ENCODE results near the gene AHCYL1.
"Not testable (repeated sequence)": the region's sequence is repeated elsewhere in the genome, so short reads cannot be mapped to it uniquely, and the experiment has no call there.

The AHCYL1 gene

GRCh38 chr1:109984456-109985246, at the start of gene AHCYL1:
Gene AHCYL1 (plus strand): TSS chr1:109984765. CDS start chr1:109985053, 288 bp downstream.
- DNase-seq (ENCODE audit: low read depth) = peak; percentile 99

GRCh38 chr1:109935451-109935900, 49.1 kb upstream of the AHCYL1 start:
- DNase-seq (ENCODE audit: low read depth) = no peak

GRCh38 chr1:109937738-109938137, 46.8 kb upstream of the AHCYL1 start:
- no peak for DNase-seq (ENCODE audit: low read depth)

- DNase-seq (ENCODE audit: low read depth) = no peak
These were observed 46.0 kb upstream of the AHCYL1 start for GRCh38 chr1:109938556-109938955.

- no peak for DNase-seq (ENCODE audit: low read depth)
These were observed 42.1 kb upstream of the AHCYL1 start for GRCh38 chr1:109942434-109942833.

GRCh38 chr1:109944541-109944940, 40.0 kb upstream of the AHCYL1 start:
- DNase-seq (ENCODE audit: low read depth) = no peak

GRCh38 chr1:109946511-109946910, 38.1 kb upstream of the AHCYL1 start:
- no peak for DNase-seq (ENCODE audit: low read depth)

GRCh38 chr1:109947582-109948284, 36.8 kb upstream of the AHCYL1 start:
- no peak for DNase-seq (ENCODE audit: low read depth)

- no peak for DNase-seq (ENCODE audit: low read depth)
These were observed 36.3 kb upstream of the AHCYL1 start for GRCh38 chr1:109948285-109948630.

GRCh38 chr1:109950038-109950437, 34.5 kb upstream of the AHCYL1 start:
- DNase-seq (ENCODE audit: low read depth) = no peak

- no peak for DNase-seq (ENCODE audit: low read depth)
These were observed 34.1 kb upstream of the AHCYL1 start for GRCh38 chr1:109950509-109950908.

- DNase-seq (ENCODE audit: low read depth) = not testable (repeated sequence)
These were observed 33.1 kb upstream of the AHCYL1 start for GRCh38 chr1:109951501-109951900.

GRCh38 chr1:109954041-109954512, 30.5 kb upstream of the AHCYL1 start:
- DNase-seq (ENCODE audit: low read depth) = no peak

- DNase-seq (ENCODE audit: low read depth) = no peak
These were observed 25.0 kb upstream of the AHCYL1 start for GRCh38 chr1:109959632-109959973.

GRCh38 chr1:109959974-109960744, 24.4 kb upstream of the AHCYL1 start:
- no peak for DNase-seq (ENCODE audit: low read depth)

- DNase-seq (ENCODE audit: low read depth) = no peak
These were observed 23.8 kb upstream of the AHCYL1 start for GRCh38 chr1:109960745-109961094.

- no peak for DNase-seq (ENCODE audit: low read depth)
These were observed 20.7 kb upstream of the AHCYL1 start for GRCh38 chr1:109963864-109964263.

GRCh38 chr1:109969146-109969829, 15.3 kb upstream of the AHCYL1 start:
- DNase-seq (ENCODE audit: low read depth) = no peak

- no peak for DNase-seq (ENCODE audit: low read depth)
These were observed 14.7 kb upstream of the AHCYL1 start for GRCh38 chr1:109969907-109970306.

GRCh38 chr1:109971559-109971958, 13.0 kb upstream of the AHCYL1 start:
- DNase-seq (ENCODE audit: low read depth) = no peak

GRCh38 chr1:109974191-109974590, 10.4 kb upstream of the AHCYL1 start:
- no peak for DNase-seq (ENCODE audit: low read depth)

GRCh38 chr1:109975718-109976117, 8.8 kb upstream of the AHCYL1 start:
- no peak for DNase-seq (ENCODE audit: low read depth)

Data from activated T-helper 9 cell treated with anti-CD3 and anti-CD28 coated beads, Interleukin-2, amount 50 U/mL, for 16 hours (primary cell).